ENCODE measurements around the gene UGT1A5. TPM values are rescaled to one million over a fixed set of nuclear protein-coding genes. Genes with fewer than 3 reads are reported as not detected.
"Not testable (repeated sequence)": the region's sequence is repeated elsewhere in the genome, so short reads cannot be mapped to it uniquely, and the experiment has no call there.

UGT1A5 gene
- total RNA-seq, 4 donors from 2014 or later, result 0.56 to 3.2 (median 1.2) TPM

DNA sequence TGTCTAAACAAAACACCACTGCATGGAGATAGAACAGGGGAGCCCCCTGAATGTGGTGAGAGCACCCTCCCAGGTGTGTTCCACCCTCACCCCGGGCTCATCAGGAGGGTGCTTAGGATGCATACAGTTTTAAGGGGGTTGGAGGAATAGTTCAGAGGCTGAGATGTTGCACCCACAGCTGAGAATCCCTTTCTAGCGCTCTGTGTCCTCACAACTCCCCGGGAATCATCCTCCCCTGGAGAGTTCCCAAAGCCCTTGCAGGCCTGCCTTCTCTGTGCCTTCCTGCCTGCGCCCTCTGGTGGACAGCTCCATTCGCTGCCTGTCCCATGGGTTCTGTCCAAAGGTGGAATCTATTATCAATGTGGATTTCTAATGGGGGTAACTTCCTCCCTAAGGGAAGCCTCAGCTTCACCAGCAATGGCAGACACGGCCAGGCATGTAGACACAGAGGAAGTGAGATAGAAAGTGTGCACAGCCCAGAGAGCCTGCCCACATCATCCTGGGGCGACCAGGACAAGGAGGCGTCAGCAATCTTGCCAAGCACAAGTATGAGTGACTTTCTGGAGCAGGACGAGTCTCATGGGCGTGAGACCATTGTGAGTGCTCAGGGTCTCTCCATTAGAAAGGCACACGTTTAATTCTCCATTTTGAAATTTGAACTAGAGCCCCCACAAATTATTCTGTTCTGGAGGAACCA is 1.2 kb upstream of the UGT1A5 start:
- TF ChIP-seq POLR2AphosphoS5 (IDR thresholded peaks at IDR 0.05), result no peak
- TF ChIP-seq, protein P1, sequence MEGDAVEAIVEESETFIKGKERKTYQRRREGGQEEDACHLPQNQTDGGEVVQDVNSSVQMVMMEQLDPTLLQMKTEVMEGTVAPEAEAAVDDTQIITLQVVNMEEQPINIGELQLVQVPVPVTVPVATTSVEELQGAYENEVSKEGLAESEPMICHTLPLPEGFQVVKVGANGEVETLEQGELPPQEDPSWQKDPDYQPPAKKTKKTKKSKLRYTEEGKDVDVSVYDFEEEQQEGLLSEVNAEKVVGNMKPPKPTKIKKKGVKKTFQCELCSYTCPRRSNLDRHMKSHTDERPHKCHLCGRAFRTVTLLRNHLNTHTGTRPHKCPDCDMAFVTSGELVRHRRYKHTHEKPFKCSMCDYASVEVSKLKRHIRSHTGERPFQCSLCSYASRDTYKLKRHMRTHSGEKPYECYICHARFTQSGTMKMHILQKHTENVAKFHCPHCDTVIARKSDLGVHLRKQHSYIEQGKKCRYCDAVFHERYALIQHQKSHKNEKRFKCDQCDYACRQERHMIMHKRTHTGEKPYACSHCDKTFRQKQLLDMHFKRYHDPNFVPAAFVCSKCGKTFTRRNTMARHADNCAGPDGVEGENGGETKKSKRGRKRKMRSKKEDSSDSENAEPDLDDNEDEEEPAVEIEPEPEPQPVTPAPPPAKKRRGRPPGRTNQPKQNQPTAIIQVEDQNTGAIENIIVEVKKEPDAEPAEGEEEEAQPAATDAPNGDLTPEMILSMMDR (IDR thresholded peaks at IDR 0.05), result peak; percentile 58 to 86
- peak; percentile 73 to 81 for DNase-seq (ENCODE audit: low spot score in 2 of 2)
- Histone ChIP-seq H3K27ac (no peak overlapping the region), H3K9me3 (no peaks in the 10 kb centered on the region), H3K4me3 (no peak overlapping the region), H3K4me1 (peaks cover 17% of the 10 kb centered on the region), H3K27me3 (no peaks in the 10 kb centered on the region), H3K36me3 (no peaks in the 10 kb centered on the region)
- 44% methylated on average over 11 of the region's 11 CpGs for WGBS

DNA sequence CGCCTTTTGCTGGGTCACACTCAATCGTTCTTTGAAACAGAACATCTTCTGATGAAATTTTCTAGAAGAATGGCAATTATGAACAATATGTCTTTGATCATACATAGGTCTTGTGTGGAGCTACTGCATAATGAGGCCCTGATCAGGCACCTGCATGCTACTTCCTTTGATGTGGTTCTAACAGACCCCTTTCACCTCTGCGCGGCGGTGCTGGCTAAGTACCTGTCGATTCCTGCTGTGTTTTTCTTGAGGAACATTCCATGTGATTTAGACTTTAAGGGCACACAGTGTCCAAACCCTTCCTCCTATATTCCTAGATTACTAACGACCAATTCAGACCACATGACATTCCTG is 532 bp downstream of the UGT1A5 start:
- DNase-seq (ENCODE audit: low spot score in 2 of 2), result no peak
- H3K27ac ChIP-seq, result no peak overlapping the region
- no peak overlapping the region for H3K4me3 ChIP-seq
- 70% methylated on average over 7 of the region's 7 CpGs for WGBS
- peaks cover 2% of the 10 kb centered on the region for H3K4me1 ChIP-seq
- TF ChIP-seq POLR2A (IDR thresholded peaks at IDR 0.05) (no peak), EP300 (IDR thresholded peaks at IDR 0.05) (no peak)
- TF ChIP-seq, protein P1 (IDR thresholded peaks at IDR 0.05), result no peak
- no peaks in the 10 kb centered on the region for H3K9me3 ChIP-seq
- no peaks in the 10 kb centered on the region for H3K36me3 ChIP-seq
- peaks cover 4% of the 10 kb centered on the region for H3K27me3 ChIP-seq

DNA sequence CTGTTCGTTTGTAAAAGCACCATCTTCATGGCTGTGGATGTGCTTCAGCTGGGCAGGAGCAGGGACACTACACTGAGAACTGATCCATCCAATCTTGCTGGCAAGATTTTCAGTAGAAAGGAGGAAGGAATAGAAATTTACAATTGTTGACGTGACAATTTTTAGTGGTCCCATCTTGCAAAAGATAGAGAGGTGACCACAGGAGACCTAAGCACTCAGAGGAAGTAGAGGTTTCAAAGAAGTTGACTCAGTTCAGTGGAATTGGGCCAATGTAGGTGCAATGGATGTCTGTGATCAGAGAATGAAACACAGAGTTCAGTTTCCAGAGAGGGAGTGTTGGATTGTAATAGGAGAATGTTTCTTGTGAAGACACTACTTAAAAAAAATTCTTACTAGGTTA is 1.4 kb downstream of the UGT1A5 start:
- 69% methylated on average over 2 of the region's 2 CpGs for WGBS
- TF ChIP-seq, protein P1 (IDR thresholded peaks at IDR 0.05), result no peak
- no peak for TF ChIP-seq POLR2A (IDR thresholded peaks at IDR 0.05)
- no peak for TF ChIP-seq EP300 (IDR thresholded peaks at IDR 0.05)
- no peak for TF ChIP-seq POLR2AphosphoS5 (IDR thresholded peaks at IDR 0.05)

DNA sequence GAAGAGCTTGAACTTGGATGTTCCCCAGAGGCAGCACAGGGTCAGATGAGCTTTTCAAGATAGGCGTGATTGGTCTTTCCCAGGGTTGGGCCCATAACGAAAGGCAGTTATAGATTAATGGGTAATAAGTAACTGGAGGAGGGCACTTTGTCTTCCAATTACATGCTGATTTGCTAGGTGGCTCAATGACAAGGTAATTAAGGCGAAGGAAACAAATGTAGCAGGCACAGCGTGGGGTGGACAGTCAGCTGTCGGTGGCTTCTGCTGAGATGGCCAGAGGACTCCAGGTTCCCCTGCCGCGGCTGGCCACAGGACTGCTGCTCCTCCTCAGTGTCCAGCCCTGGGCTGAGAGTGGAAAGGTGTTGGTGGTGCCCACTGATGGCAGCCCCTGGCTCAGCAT is 5.8 kb downstream of the UGT1A5 start, which contains the start of gene UGT1A4:
TSS of gene UGT1A4 (plus strand) at position 185 of the 400 bp plus-strand sequence. CDS start at position 270, 85 bp downstream.
- no peak within 1 kb of the TSS for H3K4me3 ChIP-seq
- no peak for DNase-seq (ENCODE audit: low spot score in 2 of 2)
- no peaks in the 10 kb centered on the region for H3K4me1 ChIP-seq
- no peaks in the 10 kb centered on the region for H3K36me3 ChIP-seq
- no peaks in the 10 kb centered on the region for H3K9me3 ChIP-seq
- peaks cover 4% of the 10 kb centered on the region for H3K27me3 ChIP-seq
- 82% methylated on average over 7 of the region's 7 CpGs for WGBS
- no peak within 1 kb of the TSS for H3K27ac ChIP-seq
- TF ChIP-seq EP300 (IDR thresholded peaks at IDR 0.05), result no peak
- no peak for TF ChIP-seq POLR2AphosphoS5 (IDR thresholded peaks at IDR 0.05)
- TF ChIP-seq POLR2A (IDR thresholded peaks at IDR 0.05), result no peak
- TF ChIP-seq, protein P1 (IDR thresholded peaks at IDR 0.05), result no peak

More for the DNA sequence above, 1.4 kb downstream of the UGT1A5 start:
- DNase-seq (ENCODE audit: low spot score in 2 of 2), result no peak
- Histone ChIP-seq H3K36me3 (no peaks in the 10 kb centered on the region), H3K4me1 (no peaks in the 10 kb centered on the region), H3K9me3 (no peaks in the 10 kb centered on the region), H3K27me3 (peaks cover 4% of the 10 kb centered on the region), H3K27ac (no peak overlapping the region), H3K4me3 (no peak overlapping the region)

DNA sequence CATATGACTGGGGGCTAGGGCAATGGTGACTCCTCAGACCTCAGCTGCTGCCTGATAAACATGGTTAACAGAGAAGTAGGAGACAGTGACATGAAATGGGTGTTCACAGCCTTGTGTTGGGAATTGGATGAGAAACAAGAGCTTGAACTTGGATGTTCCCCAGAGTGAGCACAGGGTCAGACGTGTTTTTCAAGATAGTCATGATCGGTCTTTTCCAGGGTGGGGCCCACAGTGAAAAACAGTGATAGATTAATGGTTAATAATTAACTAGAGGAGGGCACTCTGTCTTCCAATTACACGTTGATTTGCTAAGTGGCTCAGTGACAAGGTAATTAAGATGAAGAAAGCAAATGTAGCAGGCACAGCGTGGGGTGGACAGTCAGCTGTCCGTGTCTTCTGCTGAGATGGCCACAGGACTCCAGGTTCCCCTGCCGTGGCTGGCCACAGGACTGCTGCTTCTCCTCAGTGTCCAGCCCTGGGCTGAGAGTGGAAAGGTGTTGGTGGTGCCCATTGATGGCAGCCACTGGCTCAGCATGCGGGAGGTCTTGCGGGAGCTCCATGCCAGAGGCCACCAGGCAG is 16.1 kb downstream of the UGT1A5 start, which contains the start of gene UGT1A3:
TSS of gene UGT1A3 (plus strand) at position 320 of the 579 bp plus-strand sequence. CDS start at position 405, 85 bp downstream.
- H3K9me3 ChIP-seq, result no peaks in the 10 kb centered on the region
- WGBS, result 62% methylated on average over 8 of the region's 8 CpGs
- no peaks in the 10 kb centered on the region for H3K27me3 ChIP-seq
- no peak within 1 kb of the TSS for H3K4me3 ChIP-seq
- no peak within 1 kb of the TSS for H3K27ac ChIP-seq
- H3K4me1 ChIP-seq, result no peaks in the 10 kb centered on the region
- DNase-seq (ENCODE audit: low spot score in 2 of 2), result no peak
- no peak for TF ChIP-seq POLR2AphosphoS5 (IDR thresholded peaks at IDR 0.05)
- no peaks in the 10 kb centered on the region for H3K36me3 ChIP-seq

DNA sequence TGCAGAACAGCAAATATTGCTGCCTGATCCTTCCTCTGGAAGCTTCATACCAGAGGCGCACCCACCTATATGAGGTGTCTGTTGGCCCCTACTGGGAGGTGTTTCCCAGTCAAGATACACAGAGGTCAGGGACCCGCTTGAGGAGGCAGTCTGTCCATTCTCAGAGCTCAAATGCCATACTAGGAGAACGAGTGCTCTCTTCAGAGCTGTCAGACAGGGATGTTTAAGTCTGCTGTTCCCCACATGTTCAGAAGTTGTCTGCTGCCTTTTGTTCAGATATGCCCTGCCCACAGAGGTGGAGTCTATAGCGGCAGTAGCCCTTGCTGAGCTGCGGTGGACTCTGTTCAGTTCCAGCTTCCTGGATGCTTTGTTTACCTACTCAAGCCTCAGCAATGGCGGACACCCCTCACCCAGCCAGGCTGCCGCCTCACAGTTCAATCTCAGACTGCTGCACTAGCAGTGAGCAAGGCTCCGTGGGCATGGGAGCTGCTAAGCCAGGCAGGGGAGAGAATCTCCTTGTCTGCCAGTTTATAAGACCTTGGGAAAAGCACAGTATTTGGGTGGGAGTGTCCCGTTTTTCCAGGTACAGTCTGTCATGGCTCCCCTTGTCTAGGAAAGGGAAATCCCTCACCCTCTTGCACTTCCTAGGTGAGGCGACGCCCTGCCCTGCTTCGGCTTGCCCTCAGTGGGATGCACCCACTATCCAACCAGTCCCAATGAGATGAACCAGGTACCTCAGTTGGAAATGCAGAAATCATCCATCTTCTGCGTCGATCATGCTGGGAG is 24.4 kb downstream of the UGT1A5 start:
- not testable (repeated sequence) for H3K9me3 ChIP-seq; H3K4me1 ChIP-seq; H3K27ac ChIP-seq; H3K36me3 ChIP-seq; DNase-seq (ENCODE audit: low spot score in 2 of 2); H3K27me3 ChIP-seq; H3K4me3 ChIP-seq
- WGBS, result 87% methylated on average over 13 of the region's 14 CpGs

Data from suprapubic skin (tissue), 4 donors.